ENCODE measurements around the gene PEX14. TPM values are rescaled to one million over a fixed set of nuclear protein-coding genes. Genes with fewer than 3 reads are reported as not detected.

PEX14 gene
- total RNA-seq, 1 donor from 2014 or later: 17.8 TPM

DNA sequence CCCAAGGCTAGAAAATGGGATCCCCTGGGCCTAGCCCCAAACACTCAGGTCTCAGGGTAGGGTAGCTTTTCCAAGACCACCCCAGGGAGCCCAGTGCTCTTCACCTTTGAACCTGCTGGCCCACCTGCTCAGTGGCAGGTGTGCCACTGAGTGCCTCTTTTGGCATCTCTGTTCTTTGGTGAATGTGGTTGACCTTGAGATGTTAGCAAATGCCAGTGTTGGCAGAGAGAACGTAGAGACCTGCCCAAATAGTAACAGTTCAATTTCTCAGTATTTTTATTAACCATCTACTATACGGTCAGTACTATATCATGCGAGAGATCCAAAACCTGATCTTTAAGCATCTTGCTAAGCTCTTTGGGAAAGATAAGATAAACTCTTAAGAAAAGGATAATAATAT is 128.2 kb downstream of the PEX14 start:
- Mint-ChIP-seq H3K9me3 (no peaks in the 10 kb centered on the region), H3K4me1 (no peaks in the 10 kb centered on the region), H3K36me3 (ENCODE audit: low read depth) (peaks cover 48% of the 10 kb centered on the region), H3K27ac (no peak overlapping the region), H3K4me3 (no peak overlapping the region), H3K27me3 (no peaks in the 10 kb centered on the region)
- POLR2A ChIA-PET: no interaction called here
- TF ChIP-seq, protein P1, sequence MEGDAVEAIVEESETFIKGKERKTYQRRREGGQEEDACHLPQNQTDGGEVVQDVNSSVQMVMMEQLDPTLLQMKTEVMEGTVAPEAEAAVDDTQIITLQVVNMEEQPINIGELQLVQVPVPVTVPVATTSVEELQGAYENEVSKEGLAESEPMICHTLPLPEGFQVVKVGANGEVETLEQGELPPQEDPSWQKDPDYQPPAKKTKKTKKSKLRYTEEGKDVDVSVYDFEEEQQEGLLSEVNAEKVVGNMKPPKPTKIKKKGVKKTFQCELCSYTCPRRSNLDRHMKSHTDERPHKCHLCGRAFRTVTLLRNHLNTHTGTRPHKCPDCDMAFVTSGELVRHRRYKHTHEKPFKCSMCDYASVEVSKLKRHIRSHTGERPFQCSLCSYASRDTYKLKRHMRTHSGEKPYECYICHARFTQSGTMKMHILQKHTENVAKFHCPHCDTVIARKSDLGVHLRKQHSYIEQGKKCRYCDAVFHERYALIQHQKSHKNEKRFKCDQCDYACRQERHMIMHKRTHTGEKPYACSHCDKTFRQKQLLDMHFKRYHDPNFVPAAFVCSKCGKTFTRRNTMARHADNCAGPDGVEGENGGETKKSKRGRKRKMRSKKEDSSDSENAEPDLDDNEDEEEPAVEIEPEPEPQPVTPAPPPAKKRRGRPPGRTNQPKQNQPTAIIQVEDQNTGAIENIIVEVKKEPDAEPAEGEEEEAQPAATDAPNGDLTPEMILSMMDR (IDR thresholded peaks at IDR 0.05): no peak
- no peak for DNase-seq
- ATAC-seq (ENCODE audit: low read depth): no peak
- CTCF ChIA-PET: no interaction called here
- intact Hi-C loops (cut with micrococcal nuclease): no loop called here

DNA sequence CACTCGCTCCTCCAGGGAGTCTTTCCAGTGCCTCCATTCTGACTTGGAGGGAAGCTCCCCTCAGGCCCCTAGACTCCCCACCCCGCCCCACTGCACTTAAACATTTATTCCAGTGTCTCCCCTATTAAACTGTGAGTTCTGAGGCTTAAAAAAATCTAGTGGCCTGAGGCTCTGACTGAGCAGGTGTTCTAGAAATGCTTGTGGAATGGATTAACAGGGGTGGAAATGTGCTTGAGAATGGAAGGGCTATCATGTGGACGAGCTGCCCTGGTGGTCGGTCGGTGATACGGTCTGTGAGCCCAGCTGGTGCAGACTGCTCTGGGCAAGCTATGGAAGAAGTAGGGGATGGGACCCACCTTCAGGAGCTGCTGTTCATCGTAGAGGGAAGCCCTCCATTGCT is 130.2 kb downstream of the PEX14 start:
- CTCF ChIA-PET: no interaction called here
- ATAC-seq (ENCODE audit: low read depth): no peak
- Mint-ChIP-seq H3K4me1 (no peaks in the 10 kb centered on the region), H3K9me3 (no peaks in the 10 kb centered on the region), H3K27me3 (no peaks in the 10 kb centered on the region), H3K36me3 (ENCODE audit: low read depth) (peaks cover 38% of the 10 kb centered on the region), H3K27ac (no peak overlapping the region), H3K4me3 (no peak overlapping the region)
- intact Hi-C loops (cut with micrococcal nuclease): no loop called here
- TF ChIP-seq, protein P1 (IDR thresholded peaks at IDR 0.05): no peak
- no peak for DNase-seq
- POLR2A ChIA-PET: no interaction called here

DNA sequence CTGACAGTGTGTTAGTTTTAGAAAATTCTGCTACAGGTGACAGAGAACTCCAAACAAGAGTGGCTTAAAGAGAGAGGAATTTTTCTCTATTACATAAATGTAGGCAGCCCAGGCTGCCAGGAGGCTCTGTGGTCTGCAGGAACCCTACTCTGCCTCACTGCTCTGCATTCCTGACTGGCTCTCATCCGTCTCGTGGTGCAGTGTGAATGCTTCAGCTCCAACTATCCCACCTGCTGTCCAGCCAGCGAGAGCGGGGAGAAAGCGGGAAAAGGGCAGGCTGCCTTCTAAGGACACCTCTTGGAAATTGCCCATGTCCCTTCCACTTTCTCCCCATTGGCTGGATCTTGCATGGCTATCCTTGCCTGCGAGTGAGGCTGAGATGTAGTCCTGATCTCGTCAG is 131.3 kb downstream of the PEX14 start:
- ATAC-seq (ENCODE audit: low read depth) (no peak), DNase-seq (no peak)
- intact Hi-C loops (cut with micrococcal nuclease): no loop called here
- H3K27ac Mint-ChIP-seq: no peak overlapping the region
- peaks cover 36% of the 10 kb centered on the region for H3K36me3 Mint-ChIP-seq (ENCODE audit: low read depth)
- no peaks in the 10 kb centered on the region for H3K9me3 Mint-ChIP-seq
- ChIA-PET CTCF (no interaction called here), POLR2A (no interaction called here)
- no peaks in the 10 kb centered on the region for H3K27me3 Mint-ChIP-seq
- H3K4me3 Mint-ChIP-seq: no peak overlapping the region
- TF ChIP-seq, protein P1 (IDR thresholded peaks at IDR 0.05): no peak
- no peaks in the 10 kb centered on the region for H3K4me1 Mint-ChIP-seq

DNA sequence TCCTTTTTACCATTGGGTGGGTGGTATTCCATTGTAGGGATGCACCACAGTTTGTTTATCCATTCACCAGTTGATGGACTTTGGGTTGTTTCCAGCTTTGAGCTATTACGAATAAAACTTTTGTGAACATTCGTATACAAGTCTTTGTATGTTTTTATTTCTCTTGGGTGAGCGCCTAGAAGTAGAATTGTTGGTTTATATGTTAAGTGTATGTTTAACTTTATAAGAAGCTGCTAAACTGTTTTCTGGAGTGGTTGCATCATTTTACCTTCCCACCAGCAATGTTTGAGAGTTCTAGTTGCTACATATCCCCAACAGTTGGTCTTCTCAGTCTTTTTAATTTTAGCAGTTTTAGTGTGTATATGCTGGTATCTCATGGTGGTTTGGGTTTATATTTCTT is 132.5 kb downstream of the PEX14 start:
- H3K9me3 Mint-ChIP-seq: no peaks in the 10 kb centered on the region
- intact Hi-C loops (cut with micrococcal nuclease): no loop called here
- no peak overlapping the region for H3K27ac Mint-ChIP-seq
- TF ChIP-seq, protein P1 (IDR thresholded peaks at IDR 0.05): no peak
- no peak for ATAC-seq (ENCODE audit: low read depth)
- ChIA-PET CTCF (no interaction called here), POLR2A (no interaction called here)
- peaks cover 35% of the 10 kb centered on the region for H3K36me3 Mint-ChIP-seq (ENCODE audit: low read depth)
- no peaks in the 10 kb centered on the region for H3K4me1 Mint-ChIP-seq
- no peak overlapping the region for H3K4me3 Mint-ChIP-seq
- DNase-seq: no peak
- H3K27me3 Mint-ChIP-seq: no peaks in the 10 kb centered on the region

DNA sequence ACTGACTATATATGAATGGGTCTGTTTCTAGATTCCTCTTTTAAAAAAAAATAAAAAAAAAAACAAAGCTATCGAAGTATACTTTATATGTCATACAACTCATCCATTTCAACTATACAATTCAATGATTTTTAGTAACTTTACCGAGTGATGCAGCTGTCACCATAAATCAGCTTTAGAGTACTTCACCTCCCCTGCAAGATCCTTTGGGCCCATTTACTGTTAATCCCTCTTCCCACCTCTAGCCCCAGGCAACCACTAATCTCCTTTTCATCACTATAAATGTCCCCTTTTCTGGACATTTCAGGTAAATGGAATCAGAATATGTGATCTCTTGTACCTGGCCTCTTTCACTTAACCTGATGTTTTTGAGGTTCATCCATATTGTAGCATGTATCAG is 133.9 kb downstream of the PEX14 start:
- H3K4me3 Mint-ChIP-seq: no peak overlapping the region
- no peaks in the 10 kb centered on the region for H3K27me3 Mint-ChIP-seq
- TF ChIP-seq, protein P1 (IDR thresholded peaks at IDR 0.05): no peak
- H3K27ac Mint-ChIP-seq: no peak overlapping the region
- ChIA-PET CTCF (no interaction called here), POLR2A (interaction anchor here (0.7 kb wide), 1 partner anchor 18 kb away, joined by 5 read pairs; no protein-coding TSS in a partner anchor)
- ATAC-seq (ENCODE audit: low read depth) (no peak), DNase-seq (no peak)
- no peaks in the 10 kb centered on the region for H3K9me3 Mint-ChIP-seq
- peaks cover 23% of the 10 kb centered on the region for H3K36me3 Mint-ChIP-seq (ENCODE audit: low read depth)
- H3K4me1 Mint-ChIP-seq: no peaks in the 10 kb centered on the region
- intact Hi-C loops (cut with micrococcal nuclease): no loop called here
